GM12872 (cell line): ENCODE measurements around the gene GABBR1.
A peak's percentile ranks its signal among the peaks of the same experiment; 100 is the strongest.

Source experiments
- TF ChIP-seq, protein P1 (sequence below): IDR thresholded peaks from 3 replicates; pipeline ENCODE4 v1.5.1; 2011; ENCODE audit warnings: low read depth, mild to moderate bottlenecking, low read length, moderate library complexity; ENCODE audit not compliant: insufficient read depth

The GABBR1 gene

DNA sequence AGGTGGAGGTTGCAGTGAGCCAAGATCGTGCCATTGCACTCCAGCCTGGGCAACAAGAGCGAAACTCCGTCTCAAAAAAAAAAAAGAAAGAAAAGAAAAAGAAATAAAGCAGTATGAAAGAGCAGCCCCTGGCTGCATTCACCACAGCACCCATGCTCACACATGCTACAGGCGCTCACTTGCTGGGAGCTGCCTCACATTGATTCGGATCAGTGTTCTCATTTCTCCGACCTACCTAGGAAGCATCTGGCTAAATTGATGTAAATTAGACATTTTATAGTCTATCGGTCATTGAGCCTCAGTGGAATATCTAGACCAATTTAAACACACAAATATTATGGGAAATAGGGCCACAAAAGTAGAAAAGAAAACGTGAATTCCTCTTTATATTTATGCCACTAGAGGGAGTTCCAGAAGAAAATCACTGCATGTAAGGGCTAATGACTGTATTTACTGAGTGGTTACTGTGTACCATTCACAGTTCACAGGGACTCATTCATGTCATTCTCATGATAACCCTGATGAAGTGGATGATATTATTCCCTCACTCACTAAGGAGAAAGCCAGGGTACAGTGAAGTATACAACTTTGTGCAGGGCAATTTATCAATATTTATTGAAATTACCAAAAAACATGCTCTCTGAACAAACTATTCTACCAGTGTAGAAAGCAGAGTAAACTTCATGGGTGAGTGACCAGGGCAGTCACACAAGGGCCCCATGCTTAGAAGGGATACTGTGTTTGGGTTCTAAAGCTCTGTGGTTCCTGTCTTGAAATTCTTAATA, 18.6 kb upstream of the GABBR1 start:
- TF ChIP-seq, protein P1, sequence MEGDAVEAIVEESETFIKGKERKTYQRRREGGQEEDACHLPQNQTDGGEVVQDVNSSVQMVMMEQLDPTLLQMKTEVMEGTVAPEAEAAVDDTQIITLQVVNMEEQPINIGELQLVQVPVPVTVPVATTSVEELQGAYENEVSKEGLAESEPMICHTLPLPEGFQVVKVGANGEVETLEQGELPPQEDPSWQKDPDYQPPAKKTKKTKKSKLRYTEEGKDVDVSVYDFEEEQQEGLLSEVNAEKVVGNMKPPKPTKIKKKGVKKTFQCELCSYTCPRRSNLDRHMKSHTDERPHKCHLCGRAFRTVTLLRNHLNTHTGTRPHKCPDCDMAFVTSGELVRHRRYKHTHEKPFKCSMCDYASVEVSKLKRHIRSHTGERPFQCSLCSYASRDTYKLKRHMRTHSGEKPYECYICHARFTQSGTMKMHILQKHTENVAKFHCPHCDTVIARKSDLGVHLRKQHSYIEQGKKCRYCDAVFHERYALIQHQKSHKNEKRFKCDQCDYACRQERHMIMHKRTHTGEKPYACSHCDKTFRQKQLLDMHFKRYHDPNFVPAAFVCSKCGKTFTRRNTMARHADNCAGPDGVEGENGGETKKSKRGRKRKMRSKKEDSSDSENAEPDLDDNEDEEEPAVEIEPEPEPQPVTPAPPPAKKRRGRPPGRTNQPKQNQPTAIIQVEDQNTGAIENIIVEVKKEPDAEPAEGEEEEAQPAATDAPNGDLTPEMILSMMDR = peak; percentile 57

DNA sequence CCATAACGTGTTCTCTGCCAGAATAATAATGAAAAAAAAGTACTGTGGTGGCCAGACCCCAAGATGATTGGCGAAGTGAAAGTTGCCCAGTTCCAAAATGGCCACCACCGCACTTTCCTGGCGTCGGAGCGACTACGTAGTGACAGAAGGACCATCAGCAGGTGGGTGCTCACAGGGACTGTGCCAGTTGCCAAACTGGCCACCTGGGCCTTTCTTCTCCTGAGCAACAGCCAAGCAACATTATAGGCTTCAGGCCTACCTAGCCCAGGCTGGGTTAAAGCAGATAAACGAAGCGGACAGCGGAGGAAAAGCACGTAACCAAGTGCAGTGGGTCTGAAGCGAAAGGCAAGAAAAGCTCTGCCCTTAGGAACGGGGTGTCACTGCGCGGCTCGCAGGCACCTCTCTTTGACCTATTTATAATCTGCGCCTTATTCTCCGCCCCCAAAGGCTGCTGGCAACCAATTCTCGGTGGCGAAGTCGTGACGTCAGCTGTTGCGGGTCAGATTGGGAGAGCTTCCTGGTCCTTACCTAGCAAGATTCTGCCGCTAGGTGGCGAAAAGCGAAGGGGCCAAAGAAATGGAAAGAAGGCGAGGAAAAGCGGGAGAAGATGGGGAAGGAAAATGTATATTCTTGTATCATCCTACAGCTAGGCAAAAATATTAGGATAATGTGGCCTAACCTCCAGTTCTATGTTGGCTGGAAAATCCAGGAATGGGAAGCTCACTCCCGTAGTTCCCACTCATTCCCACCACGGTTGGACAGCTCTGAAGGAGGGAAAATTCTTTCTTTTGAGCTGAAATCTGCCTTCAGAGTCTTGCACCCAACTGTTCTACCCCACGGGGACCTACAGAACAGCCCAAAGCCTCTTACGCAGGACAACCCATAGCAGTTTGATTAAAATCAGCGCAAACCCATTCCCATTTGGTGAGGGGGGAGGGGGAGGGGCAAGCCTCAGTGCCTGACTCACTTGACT, 17.0 kb upstream of the GABBR1 start:
- TF ChIP-seq, protein P1 = peak; percentile 91

DNA sequence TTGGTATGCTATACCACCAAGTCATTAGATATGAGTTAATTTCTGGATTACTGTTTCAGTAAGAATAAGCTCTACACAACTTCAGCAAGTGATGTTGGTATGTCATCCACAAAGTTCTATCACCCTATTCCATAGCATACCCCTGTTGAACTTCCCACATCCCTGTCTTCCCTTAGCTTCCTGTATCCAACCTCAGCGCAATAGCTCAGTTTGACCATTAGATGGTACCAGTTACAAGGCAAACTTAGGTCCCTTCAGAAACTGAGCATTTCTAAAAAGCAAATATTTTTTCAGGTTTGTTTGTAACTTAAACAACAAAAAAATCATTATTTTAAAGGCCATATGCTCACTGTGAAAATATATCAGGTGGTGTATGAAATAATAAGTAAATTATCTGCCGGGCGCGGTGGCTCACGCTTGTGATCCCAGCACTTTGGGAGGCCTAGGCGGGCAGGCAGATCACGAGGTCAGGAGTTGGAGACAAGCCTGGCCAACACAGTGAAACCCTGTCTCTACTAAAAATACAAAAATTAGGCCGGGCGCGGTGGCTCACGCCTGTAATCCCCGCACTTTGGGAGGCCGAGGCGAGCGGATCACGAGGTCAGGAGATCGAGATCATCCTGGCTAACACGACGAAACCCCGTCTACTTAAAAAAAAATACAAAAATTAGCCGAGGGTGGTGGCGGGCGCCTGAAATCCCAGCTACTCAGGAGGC, 15.1 kb upstream of the GABBR1 start:
- TF ChIP-seq, protein P1 = peak; percentile 60

DNA sequence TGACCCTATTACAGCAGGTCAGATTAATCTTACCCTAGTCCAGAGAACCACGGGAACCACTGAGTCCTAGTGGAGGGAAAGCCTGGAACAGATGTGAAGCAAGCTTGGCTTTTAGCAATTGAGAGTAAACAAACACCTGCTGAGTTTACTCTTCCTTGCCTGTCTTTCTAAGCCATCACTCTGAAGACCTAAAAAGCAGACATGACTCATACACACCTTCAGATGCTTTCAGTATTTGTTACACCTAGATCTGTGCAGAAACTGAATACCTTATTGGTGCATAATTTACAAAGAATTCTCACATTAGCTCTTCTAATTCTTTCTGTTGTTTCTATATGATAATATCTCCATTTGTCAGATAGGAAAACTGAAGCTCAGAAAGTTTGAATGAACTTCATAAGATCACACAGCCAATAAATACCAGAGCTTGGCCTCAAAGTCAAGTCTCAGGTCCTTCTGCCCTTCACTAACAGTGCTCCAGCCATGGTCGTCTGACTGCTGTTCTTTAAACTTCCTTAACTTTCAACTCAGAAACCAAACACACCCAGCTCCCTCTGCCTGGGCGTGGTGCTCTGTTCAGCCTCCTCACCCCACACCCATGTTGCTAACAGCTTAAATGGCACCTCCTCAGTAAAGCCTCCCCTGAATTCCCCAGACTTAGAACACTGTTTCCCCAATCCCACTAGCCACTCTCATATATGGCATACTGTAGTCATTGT, 8.6 kb upstream of the GABBR1 start:
- TF ChIP-seq, protein P1 = no peak

DNA sequence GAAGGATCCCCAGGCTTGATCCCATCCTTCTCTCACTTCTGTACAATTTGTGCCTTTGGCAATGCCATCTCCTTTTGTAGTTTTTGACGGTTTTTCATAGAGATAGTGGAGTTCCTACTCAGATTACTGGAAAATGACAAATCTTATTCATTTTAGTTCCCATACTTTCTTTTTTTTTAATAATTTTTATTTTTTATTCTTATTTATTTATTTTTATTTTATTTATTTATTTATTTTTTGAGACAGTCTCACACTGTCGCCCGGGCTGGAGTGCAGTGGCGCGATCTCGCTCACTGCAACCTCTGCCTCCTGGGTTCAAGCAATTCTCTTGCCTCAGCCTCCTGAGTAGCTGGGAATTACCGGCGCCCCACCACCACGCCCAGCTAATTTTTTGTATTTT, 4.3 kb upstream of the GABBR1 start:
- TF ChIP-seq, protein P1 = no peak

DNA sequence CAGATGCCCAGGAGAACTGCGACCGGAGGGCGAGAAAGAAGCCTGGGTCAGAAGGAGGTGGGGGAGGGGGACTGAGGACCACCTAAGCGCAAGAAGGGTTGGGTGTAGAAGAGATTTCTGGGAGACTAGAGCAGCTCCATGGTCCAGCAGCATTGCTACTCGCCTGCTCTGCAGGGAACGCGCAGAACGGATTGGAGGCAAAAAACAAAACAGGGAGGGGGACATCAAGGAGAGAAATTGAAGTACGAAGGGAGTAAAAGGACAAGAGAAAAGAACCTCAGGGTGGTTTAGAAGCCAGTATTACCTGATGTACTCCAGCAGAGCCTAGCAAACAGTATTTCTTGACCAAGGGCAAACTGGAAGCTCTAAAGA, 537 bp upstream of the GABBR1 start:
- TF ChIP-seq, protein P1 = no peak
